GM18508 (cell line): ENCODE results near the gene TSPAN19.
"Not testable (repeated sequence)": the region's sequence is repeated elsewhere in the genome, so short reads cannot be mapped to it uniquely, and the experiment has no call there.

ENCODE experiments used
- ATAC-seq: cut with Tn5 transposase; IDR thresholded peaks from one replicate; pipeline ENCODE4 v1.9.1; 2021; ENCODE audit warnings: moderate number of reproducible peaks; ENCODE audit not compliant: insufficient read depth, unreplicated experiment

The TSPAN19 gene

GRCh38 chr12:85036234-85036707, at the start of gene TSPAN19, which contains the start of gene LRRIQ1:
Gene TSPAN19, minus strand, starts transcription at chr12:85036277. Its CDS starts 6,331 bp downstream, at chr12:85029946.
Gene LRRIQ1, plus strand, starts transcription at chr12:85036351. Its CDS starts 1,826 bp downstream, at chr12:85038177.
- peak; percentile 97 for ATAC-seq

- ATAC-seq = no peak
Measured at GRCh38 chr12:85085066-85085465, 49.0 kb upstream of the TSPAN19 start.

GRCh38 chr12:85076688-85077430, 40.8 kb upstream of the TSPAN19 start:
- ATAC-seq = peak; percentile 87

- no peak for ATAC-seq
Measured at GRCh38 chr12:85072826-85073225, 36.7 kb upstream of the TSPAN19 start.

- no peak for ATAC-seq
Measured at GRCh38 chr12:85065837-85066482, 29.9 kb upstream of the TSPAN19 start.

- no peak for ATAC-seq
Measured at GRCh38 chr12:85060916-85061315, 24.8 kb upstream of the TSPAN19 start.

- no peak for ATAC-seq
Measured at GRCh38 chr12:85059594-85059993, 23.5 kb upstream of the TSPAN19 start.

- ATAC-seq = no peak
Measured at GRCh38 chr12:85058339-85058738, 22.3 kb upstream of the TSPAN19 start.

GRCh38 chr12:85057370-85057963, 21.4 kb upstream of the TSPAN19 start:
- ATAC-seq = peak; percentile 70

- no peak for ATAC-seq
Measured at GRCh38 chr12:85043829-85044228, 7.8 kb upstream of the TSPAN19 start.

- no peak for ATAC-seq
Measured at GRCh38 chr12:85041395-85041794, 5.3 kb upstream of the TSPAN19 start.

GRCh38 chr12:85036733-85037132, 656 bp upstream of the TSPAN19 start:
- no peak for ATAC-seq

GRCh38 chr12:85029456-85029855, 6.6 kb downstream of the TSPAN19 start:
- ATAC-seq = no peak

GRCh38 chr12:85018098-85018497, 18.0 kb downstream of the TSPAN19 start:
- ATAC-seq = no peak

GRCh38 chr12:85017618-85018017, 18.5 kb downstream of the TSPAN19 start:
- no peak for ATAC-seq

GRCh38 chr12:85017133-85017532, 18.9 kb downstream of the TSPAN19 start:
- ATAC-seq = no peak

GRCh38 chr12:85016413-85016812, 19.7 kb downstream of the TSPAN19 start:
- no peak for ATAC-seq

GRCh38 chr12:85007836-85008235, 28.2 kb downstream of the TSPAN19 start:
- no peak for ATAC-seq

GRCh38 chr12:85006206-85006605, 29.9 kb downstream of the TSPAN19 start:
- ATAC-seq = no peak

- no peak for ATAC-seq
Measured at GRCh38 chr12:85005615-85006014, 30.5 kb downstream of the TSPAN19 start.

GRCh38 chr12:85005047-85005446, 31.0 kb downstream of the TSPAN19 start:
- ATAC-seq = not testable (repeated sequence)
